CD4-positive, alpha-beta T cell treated with Interleukin-2 at 100 ng/mL for 4 hours (primary cell): ENCODE results near the gene UBN2.

ENCODE experiments used
- DNase-seq: peaks from one replicate; pipeline ENCODE4 v3.0.0-alpha.2; 2020; ENCODE audit warnings: low spot score

UBN2 gene

DNA sequence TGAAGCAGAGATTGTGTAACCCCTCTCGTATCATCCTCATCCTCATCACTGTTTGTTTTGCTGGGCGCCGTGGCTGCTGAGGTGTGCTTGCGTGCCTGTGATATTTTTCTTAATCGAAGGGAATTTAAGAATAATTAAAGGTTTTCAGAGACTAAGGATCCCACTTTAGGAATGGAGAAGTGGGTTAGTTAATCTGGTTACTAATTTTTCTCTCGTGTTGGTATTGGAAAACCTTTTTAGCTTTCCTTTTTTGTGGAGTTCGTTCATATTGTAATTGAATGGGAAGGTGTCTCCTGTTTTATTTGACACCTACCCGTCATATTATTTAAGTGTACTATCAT lies 1.3 kb downstream of the UBN2 start:
- DNase-seq: no peak

DNA sequence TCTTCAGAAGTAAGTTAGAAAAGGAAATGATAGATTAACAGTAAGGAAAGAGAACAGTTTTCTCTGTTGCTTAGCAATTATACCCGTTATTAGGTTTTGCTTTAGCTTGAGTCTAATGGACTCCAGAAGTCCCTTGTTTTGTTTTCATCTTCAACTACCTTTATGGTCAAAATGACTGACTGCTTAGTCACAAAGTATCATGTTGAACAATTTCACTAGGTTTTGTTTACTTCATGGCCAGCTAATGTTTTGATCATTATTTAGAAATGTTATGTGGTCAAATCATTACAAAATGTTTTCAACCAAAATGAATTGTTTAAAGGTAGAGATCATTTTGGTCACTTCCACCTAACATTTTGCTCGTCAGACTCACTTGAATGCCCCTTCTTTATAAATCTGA lies 1.9 kb downstream of the UBN2 start:
- no peak for DNase-seq

DNA sequence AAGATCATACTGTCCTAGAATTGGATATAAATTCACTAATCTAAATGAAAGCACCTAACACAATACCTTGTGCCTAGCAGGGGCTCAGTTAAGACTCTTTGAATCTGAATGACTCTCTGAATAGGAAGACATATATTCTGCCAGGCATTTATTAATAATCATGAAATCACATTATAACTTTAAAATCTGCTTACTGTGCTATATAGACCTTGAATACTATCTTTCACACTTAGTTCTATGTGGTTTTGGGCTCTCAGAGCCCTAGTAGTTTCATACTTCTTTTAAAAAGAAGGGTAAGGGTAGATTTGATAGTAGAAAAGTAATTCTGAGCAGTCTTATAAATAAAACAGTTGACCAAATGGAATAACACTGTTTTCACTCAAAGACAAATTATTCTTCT lies 10.2 kb downstream of the UBN2 start:
- no peak for DNase-seq

DNA sequence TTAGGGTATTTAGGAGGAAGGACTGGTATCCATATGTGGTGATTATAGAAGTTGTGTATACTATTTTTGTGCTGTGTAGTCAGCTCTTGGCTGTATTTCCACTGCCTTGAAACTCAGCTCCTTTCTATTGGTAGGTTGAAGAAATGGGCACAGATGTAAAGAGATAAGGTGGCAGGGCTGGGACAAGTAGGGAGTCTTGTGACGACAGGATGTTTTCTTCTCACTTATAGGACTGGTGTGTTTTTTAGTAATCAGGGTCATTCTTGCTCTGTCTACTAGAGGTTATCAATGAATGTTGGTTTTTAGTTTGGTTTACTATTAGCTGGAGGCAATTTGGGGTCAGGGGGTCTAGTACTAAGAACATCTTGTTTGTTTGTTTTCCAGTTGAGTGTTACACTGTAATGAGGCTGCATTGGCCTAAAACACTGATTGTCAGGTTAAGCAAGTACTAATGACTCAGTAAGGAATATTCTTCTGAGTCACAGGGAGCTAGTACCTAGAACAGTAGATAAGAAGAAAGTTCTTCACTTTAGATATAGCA lies 11.8 kb downstream of the UBN2 start:
- no peak for DNase-seq

DNA sequence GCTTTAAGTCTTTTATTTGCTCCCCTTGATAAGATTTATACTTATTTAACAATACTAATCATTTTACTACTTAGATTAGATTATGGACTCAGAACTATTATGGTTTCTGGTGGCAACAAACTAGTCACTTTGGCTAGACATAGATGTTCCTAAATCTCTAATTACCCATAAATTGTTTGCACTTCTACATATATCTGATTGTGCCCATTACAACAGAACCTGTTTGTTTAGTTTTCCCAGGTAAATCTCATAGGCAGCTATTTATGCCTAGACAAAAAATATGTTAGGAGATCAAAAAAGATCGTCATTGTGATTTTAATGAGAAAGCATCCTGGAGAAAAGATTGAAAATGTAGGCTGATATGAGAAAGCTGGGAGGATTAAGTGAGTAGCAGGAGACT lies 14.4 kb downstream of the UBN2 start:
- DNase-seq: no peak

DNA sequence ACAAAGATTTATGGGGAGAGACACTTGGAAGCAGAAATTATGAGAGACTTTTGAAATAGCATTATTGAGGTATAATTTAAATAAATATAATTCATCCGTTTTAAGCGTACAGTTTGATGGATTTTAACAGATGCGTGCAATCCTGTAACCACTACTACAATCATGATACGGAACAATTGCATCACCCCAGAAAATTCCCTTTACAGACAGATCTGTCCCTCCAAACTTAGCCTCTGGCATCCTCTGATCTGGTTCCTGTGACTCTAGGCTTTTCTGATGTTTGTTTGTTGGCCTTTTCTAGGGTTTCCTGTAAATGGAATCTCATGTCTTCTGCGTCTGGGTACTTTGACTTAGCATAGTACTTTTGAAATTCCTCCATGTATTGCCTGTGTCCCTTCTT lies 15.5 kb downstream of the UBN2 start:
- no peak for DNase-seq

DNA sequence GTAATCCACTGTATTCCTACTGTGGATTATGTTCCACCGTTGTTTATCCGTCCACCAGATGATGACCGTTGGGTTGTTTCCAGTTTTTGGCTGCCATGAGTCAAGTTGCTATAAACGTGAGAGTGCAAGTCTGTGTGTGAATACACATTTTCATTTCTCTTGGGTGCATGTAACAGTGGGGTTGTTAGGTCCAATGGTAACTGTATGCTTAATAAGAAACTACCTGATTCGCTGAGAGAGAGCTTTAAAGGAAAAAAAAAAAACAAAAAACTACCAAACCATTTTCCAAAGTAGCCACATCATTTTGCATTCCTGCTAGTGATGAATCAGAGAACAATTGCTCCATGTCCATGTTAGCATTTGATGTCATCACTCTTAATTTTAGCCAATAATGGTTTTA lies 15.9 kb downstream of the UBN2 start:
- DNase-seq: no peak

DNA sequence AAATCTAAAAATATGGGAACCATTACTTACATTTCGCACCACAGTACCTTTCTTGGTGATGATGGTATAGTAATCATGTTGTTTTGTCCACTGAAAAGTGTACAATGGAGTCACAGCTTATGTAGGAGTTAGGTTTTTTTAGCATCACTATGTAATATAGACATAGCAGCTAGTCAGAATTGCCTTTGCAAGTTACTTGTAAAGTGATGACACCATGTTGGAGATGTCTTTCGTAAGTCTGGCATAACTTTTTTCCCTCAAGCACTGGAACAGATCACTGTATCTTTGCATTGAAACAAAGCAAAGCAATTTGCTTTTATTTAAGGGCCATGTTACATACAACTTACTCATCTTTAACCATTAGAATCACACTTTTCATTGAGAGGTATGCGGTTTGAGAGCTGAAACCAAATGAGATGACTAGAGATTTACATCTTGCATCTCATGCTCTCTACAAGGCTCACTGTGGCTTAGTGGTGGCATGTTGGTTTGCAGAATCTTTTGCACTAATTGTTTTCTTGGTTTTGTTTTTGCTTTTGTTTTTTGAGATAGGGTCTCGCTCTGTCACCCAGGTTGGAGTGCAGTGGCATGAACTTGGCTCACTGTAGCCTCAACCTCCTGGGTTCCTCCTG lies 18.3 kb downstream of the UBN2 start:
- no peak for DNase-seq

DNA sequence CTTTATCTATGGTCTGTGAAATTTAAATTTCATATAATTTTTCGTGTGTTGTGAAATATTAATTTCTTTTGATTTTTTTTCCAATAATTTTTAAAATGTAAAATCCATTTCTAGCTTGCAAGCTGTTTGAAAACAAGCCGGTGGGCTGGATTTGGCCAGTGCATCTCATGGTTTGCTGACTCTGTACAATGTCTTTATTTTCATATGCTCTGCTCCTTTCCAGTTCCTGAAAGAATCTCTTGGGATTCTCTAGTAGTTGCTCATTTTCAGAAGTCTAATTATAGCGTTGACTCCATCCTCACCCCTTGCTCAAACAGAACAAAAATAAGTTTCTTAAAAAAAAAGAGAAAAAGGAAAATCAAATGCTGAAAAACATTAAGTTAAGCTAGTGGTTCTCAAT lies 21.4 kb downstream of the UBN2 start:
- DNase-seq: no peak

DNA sequence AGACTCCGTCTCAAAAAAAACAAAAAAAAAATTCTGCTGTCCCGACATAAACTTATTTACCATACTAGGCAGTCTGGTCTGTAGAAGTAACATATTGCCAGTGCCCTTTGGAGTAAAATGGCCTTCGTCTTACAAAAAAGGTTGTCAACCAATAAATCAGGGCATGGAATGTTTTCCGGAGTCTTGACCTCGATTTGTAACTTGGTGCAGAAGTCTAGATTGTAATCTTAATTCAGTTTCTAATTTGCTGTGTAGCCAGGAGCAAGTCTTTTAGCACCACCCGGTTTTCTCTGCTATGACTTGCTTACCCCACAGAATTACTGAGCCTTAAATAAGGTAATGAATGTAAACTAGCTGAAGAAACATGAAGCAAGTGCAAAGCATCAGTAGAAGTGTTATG lies 23.2 kb downstream of the UBN2 start:
- DNase-seq: no peak

DNA sequence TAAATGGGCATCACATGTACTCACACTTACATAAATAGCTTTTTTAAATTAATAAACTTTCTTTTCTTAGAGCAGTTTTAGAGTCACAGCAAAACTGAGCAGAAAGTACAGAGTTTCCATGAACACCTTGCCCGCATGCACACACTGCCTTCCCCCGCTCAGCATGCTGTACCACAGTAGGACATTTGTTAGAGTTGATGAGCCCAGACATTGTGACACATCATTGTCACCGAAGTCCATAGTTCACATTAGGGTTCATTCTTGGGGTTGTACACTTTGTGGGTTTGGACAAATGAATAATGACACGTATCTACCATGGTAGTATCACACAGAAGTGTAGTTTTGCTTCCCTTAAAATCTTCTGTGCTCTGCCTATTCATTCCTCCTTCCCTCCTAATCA lies 23.7 kb downstream of the UBN2 start:
- DNase-seq: no peak

DNA sequence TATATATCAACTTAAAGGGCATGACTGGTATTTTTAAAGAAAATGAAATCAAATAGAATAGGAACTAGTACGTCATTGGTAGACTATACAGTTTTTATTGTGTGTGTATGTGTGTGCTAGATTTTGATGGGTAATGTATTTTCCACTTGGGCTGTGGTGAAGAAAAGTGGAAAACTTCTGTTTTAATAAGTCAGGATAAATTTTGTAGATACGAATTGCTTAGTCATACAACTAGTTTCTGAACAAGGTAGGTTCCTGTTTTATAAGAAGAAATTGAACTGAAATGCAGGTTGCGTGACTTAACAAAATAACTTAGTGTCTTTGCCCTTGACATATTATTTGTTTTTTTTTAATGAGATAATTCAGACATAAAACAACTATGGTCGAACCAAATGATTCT lies 24.3 kb downstream of the UBN2 start:
- DNase-seq: no peak

DNA sequence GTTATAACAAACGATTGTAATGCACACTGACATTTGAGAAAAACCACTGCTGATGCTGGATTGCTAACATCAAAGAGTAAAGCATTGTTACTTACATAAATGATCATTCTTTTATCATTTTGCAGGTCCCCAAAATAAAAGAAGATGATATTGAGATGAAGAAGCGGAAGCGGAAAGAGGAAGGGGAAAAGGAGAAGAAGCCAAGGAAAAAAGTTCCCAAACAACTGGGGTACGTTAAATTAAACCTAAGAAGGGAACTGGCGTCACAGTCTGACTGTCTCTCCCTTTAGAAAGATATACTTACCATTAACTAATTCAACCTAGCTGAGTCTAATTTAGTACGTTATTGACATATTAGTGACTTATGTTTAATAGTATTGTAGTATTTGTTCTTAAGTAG lies 28.1 kb downstream of the UBN2 start:
- DNase-seq: no peak

DNA sequence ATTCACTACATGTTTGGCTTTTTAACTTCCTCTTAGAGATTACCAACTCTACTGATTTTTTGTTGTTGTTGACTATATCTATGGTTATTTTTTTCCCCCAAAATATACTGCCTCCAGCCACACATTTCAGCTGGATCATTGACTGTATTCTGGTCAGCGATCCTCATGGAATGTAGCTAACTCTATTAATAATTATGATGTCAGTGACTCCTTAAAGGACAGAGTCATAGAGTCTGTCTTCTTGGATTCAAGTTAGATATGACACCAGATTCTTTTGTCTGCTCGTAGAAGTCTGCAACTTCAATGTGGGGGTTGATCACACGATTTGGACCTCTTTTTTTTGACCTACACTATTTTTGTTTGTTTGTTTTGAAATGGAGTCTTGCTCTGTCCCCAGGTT lies 33.2 kb downstream of the UBN2 start:
- no peak for DNase-seq

DNA sequence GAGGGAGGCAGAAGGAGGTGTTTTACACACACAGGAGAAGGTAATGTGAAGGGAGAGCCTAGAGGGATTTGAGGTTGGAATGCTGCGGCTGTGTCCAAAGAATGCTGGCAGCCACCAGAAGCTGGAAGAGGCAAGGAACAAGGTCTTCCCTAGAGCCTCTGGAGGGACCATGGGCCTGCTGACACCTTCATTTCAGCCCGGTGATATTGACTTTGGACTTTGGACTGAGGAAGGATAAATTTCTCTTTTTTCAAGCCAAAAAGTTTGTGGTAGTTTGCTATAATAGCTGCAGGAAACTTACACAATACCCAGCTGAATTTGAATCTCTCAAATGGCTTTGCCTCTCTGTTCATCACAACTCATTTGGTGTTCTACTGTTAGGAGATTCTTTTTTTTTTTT lies 34.6 kb downstream of the UBN2 start:
- DNase-seq: no peak

DNA sequence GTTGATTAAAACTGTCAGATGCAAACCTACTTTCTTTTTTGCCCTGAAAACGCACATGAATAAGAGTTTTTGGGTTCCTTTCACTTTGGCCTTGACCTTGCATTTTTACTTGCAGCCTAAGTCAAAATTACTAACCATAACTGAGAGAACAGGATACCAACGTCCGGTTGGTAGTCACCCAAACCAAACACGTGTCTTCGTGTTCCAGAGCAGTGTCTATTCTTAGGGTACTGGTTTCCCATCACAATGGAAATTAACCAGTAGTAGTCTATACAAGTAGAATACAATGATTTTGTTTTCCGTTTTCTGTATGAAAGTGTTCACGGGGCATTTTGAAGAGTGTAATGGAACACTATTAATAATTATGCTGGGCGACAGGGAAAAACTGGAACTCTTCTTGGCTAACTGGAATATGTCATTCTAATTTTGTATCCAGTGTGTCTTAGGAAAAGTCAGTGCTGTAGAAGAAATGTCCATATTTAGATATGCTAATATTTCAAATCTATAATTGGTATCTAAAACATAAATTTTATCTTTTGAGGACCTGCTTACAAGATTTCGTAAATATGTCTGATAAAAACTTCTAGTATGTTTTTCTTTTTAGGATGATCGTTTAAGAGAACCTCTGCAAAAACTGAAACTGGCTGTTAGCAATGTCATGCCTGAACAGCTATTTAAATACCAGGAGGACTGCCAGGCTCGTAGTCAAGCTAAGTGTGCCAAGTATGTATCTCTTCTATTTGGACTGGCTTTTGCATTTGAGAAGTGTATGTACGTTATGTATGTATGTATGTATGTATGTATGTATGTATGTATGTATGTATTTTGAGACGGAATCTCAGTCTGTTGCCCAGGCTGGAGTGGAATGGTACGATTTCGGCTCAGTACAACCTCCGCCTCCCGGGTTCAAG lies 40.9 kb downstream of the UBN2 start:
- DNase-seq: no peak

DNA sequence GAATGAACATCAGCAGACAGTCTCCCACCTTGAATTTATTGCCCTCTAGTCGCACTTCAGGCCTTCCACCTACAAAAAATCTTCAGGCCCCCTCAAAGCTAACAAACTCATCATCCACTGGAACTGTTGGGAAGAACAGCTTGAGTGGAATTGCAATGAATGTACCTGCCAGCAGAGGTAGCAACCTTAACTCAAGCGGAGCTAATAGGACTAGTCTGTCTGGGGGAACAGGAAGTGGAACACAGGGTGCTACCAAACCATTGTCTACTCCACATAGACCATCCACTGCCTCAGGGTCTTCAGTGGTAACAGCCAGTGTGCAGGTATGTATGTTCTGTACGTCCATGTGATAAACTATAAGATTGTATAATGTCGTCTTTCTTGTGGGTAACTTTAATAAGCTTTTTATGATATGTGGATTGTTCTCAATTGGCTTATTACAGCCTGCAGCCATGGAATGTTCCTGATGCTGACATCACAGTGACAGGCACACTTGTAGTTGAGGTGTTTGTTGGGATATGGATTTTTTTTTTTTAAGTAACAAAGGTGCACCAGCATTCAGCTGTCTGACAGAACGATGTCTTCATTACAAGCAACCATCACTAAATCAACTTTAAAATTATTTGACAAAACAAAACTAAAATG lies 53.3 kb downstream of the UBN2 start:
- no peak for DNase-seq

DNA sequence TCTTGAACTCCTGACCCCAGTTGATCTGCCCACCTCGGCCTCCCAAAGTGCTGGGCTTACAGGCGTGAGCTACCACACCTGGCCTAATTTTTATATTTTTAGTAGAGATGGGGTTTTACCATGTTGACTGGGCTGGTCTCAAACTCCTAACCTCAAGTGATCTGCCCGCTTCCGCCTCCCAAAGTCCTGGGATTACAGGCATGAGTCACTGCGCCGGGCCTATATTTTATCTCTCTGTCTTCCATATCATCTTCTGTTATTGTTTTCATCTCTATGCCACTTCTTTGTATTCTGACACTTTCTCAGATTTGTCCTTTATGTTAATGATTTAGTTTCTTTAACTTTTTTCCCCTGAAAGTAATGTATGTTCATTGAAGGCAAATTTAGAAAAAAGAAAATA lies 55.1 kb downstream of the UBN2 start:
- no peak for DNase-seq

DNA sequence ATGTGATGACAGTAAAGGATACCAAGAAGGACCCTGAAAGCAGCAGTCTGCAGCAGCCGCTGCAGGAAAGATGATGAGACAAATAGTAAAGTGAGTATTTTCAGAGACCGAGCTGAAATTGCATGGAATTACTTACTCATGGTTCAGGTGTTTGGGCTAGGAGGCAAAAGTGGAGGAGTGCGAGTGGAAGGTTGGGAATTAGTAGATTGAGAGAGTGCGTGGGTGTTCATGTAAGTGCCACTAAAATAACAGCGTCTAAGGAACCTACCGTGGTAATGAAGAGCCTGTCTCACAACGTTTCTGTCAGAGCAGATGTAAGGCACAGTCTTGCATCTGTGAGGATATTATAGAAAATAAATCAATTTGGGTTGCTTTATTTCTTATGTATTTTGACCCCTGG lies 61.8 kb downstream of the UBN2 start:
- no peak for DNase-seq

DNA sequence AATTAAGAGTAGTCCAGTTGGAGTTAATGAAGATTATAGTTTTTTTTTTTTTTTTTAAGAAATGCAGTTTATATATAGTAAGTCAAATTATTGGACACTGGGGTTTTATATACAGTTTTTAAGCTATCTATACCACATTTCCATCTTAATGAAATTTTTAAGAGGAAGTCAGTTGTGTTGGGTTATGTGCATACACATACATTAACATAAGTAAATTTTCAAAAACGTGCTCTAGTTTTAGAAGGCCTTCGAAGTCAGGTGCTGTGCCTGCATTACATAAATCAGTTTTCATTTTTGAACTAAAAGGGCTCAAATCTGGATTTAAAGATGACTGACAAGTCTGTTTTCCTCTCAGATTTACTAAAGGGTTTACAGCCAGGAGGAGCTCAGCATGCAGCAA lies 62.5 kb downstream of the UBN2 start:
- DNase-seq: no peak

DNA sequence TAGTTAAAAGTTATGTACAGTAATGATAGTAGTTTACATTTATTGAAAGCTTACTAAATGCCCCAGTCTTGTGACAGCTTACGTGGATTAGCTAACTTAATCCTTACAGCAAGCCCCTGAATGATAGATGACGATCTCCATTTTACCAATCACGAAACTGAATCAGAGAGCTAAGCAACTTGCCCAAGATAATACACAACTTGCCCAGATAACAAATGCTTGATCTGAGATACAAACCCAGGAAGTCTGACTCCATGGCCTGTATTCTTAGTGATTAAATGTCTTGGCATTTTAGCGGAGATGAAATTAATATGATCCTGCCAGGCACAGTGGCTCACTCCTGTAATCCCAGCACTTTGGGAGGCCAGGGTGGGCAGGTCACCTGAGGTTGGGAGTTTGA lies 63.2 kb downstream of the UBN2 start:
- no peak for DNase-seq

DNA sequence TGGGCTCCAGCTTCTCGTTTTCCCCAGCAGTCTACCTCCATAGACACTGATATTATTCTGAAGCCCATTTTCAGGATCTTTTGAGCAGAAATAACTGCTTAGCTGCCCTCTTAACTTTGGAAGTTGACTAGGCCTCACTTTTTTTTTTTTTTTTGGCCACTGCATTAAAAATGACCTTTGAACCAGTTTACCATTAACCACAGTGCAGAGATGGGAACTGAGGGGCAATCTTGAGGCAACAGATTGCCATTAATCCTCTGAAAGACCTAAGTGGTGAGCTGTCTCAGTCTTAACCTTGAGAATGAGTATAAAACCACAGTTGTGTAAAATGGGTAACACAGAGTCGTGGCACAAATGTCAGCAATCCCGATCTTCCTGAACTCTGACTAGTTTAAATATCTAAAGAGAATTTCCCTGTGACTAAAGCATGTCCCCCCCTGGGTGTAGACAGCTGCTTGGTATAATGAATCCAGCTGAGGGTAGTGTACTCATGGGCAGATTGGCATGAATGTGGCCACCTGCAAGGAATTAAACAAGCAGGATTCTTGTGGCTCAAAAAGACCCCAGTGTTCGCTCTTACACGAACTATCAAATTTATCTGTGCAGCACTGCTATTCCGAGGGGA lies 64.0 kb downstream of the UBN2 start:
- DNase-seq: no peak

DNA sequence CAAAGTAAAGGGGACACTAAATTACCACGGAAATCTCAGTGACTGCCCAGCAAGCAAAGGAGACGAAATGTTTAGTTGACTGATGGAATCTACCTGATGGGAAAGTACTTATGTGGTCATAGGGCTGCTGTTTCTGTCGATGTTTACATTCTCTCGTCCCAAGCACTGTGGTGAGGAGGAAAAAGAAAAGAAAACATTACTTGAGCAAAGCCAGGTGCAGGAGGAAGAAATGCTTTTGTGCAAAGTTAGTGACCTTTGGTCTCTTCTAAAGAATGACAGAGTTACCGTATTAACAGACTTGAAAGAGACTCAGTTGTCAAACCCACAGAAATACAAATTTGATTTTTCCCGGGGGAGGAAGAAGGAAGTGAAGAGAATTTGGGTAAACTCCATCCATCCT lies 66.8 kb downstream of the UBN2 start:
- no peak for DNase-seq
